ENCODE data around the gene TRIM52.

- TF ChIP-seq REST (IDR thresholded peaks at IDR 0.05; ENCODE audit: low read depth) (no peak), EP300 (IDR thresholded peaks at IDR 0.05; ENCODE audit: borderline replicate concordance) (no peak), TEAD4 (IDR thresholded peaks at IDR 0.05) (no peak), YY1 (IDR thresholded peaks at IDR 0.05; ENCODE audit: low read depth) (no peak)
Observed at GRCh38 chr5:181263633-181264032, 2.7 kb upstream of the TRIM52 start.

Measured in Ishikawa (cell line).